ENCODE results near the gene MYH3. TPM values are rescaled to one million over a fixed set of nuclear protein-coding genes. Genes with fewer than 3 reads are reported as not detected.

Gene MYH3
- total RNA-seq, 1 donor from 2014 or later: 0.32 TPM

DNA sequence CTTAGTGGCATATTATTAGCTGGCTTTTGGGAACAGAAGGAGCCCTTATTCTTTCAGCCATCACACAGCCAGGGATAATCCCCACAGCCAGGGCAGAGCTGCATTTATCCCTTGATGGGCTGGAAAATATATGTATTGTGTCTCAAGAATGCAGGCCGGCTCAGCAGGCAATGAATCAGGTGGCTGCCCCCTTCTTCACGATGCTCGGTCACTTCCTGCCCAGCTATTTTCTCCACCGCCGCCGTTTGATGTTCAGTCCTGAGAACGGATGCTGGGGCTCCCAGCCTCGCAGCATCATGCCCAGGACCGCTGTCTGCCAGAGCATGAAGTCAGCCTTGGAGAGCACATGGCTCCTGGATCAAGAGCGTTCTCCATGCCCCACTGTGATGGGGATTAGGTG is 4.3 kb upstream of the MYH3 start:
- H3K4me1 ChIP-seq: no peaks in the 10 kb centered on the region
- intact Hi-C loops (cut with DNase I): no loop called here
- H3K27me3 ChIP-seq: no peaks in the 10 kb centered on the region
- no peak overlapping the region for H3K4me3 ChIP-seq
- peaks cover 0 to 4% of the 10 kb centered on the region in 2 donors for H3K36me3 ChIP-seq
- TF ChIP-seq, protein P1, sequence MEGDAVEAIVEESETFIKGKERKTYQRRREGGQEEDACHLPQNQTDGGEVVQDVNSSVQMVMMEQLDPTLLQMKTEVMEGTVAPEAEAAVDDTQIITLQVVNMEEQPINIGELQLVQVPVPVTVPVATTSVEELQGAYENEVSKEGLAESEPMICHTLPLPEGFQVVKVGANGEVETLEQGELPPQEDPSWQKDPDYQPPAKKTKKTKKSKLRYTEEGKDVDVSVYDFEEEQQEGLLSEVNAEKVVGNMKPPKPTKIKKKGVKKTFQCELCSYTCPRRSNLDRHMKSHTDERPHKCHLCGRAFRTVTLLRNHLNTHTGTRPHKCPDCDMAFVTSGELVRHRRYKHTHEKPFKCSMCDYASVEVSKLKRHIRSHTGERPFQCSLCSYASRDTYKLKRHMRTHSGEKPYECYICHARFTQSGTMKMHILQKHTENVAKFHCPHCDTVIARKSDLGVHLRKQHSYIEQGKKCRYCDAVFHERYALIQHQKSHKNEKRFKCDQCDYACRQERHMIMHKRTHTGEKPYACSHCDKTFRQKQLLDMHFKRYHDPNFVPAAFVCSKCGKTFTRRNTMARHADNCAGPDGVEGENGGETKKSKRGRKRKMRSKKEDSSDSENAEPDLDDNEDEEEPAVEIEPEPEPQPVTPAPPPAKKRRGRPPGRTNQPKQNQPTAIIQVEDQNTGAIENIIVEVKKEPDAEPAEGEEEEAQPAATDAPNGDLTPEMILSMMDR (IDR thresholded peaks at IDR 0.05): no peak
- H3K9me3 ChIP-seq: no peaks in the 10 kb centered on the region
- no peak overlapping the region for H3K27ac ChIP-seq
- no peak for DNase-seq (ENCODE audit: low spot score in 2 of 2)

DNA sequence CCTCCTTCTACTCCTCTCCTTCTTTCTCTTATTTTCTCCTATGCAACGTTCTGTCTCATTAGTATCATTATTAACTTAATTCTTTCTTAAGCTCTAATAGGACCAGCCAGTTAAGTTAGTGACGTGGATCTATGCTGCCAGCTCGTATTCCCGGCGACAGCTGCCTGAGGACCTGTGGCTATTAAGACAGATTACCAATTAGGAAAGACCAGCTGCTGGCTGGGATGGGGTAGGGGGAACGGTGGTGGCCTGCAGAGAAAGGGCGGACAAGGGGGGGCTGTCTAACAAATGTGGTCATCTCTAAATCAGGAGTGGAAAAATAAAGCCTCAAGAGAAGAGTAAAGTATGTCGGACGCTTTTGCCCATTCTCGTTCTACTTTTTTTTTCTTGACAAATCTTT is 770 bp upstream of the MYH3 start:
- DNase-seq (ENCODE audit: low spot score in 2 of 2): no peak
- no peak overlapping the region for H3K27ac ChIP-seq
- H3K4me3 ChIP-seq: no peak overlapping the region
- H3K4me1 ChIP-seq: no peaks in the 10 kb centered on the region
- intact Hi-C loops (cut with DNase I): no loop called here
- H3K36me3 ChIP-seq: peaks cover 0 to 4% of the 10 kb centered on the region in 2 donors
- TF ChIP-seq, protein P1 (IDR thresholded peaks at IDR 0.05): no peak
- H3K9me3 ChIP-seq: no peaks in the 10 kb centered on the region
- no peaks in the 10 kb centered on the region for H3K27me3 ChIP-seq

DNA sequence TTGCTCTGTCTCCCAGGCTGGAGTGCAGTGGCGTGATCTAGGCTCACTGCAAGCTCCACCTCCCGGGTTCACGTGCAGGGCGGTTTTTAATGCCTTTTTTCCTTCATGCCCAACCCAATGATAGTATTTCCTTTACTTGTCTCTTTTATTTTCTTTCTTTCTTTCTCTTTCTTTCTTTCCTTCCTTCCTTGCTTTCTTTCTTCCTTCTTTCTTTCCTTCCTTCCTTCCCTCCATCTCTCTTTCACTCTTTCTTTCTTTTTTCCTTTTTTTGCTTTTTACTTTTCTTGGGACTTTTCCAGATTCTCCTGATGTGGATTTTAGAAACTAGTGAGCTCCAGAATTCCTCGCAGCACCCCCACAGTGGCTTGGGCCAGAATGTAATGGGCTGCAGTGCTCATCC is 3.1 kb downstream of the MYH3 start:
- intact Hi-C loops (cut with DNase I): no loop called here
- Histone ChIP-seq H3K27ac (no peak overlapping the region), H3K4me1 (no peaks in the 10 kb centered on the region), H3K27me3 (no peaks in the 10 kb centered on the region), H3K9me3 (no peaks in the 10 kb centered on the region), H3K36me3 (peaks cover 0 to 4% of the 10 kb centered on the region in 2 donors), H3K4me3 (no peak overlapping the region)
- TF ChIP-seq, protein P1 (IDR thresholded peaks at IDR 0.05): no peak
- no peak for DNase-seq (ENCODE audit: low spot score in 2 of 2)

DNA sequence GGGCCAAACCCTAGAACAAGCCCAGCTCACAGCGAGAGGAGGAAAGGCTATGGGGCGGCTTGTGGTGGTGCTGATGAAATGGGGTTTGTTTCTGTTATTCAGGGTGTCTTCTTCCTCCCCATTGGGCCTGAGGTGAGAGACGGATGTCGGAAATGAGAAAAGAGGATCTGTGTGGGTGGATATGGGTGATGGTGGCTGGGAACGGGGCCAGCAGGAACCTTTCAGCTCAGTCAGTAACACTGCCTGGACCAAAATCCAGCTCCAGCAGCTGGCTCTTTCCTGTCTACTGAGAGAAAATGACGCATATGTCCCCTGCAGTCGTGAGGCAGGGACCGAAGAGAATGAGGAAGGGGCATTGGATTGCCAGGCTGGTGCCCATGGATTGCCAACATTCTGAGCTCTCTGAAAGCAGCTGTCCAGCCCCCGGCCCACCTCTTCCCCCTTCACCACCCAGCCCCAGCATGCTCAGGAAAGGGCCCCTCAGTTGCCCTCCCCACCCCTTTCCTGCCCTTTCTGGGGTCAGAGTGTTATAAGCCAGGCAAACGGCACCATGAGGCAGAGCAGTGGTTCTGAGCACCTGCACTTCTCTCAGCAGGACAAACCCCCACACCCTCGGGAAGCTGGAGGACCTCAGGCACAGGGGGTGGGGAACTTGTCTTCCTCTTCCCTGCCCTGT is 4.0 kb downstream of the MYH3 start:
- TF ChIP-seq, protein P1 (IDR thresholded peaks at IDR 0.05): no peak
- Histone ChIP-seq H3K27ac (no peak overlapping the region), H3K9me3 (no peaks in the 10 kb centered on the region), H3K27me3 (no peaks in the 10 kb centered on the region), H3K4me1 (no peaks in the 10 kb centered on the region), H3K4me3 (no peak overlapping the region), H3K36me3 (no peaks in the 10 kb centered on the region)
- intact Hi-C loops (cut with DNase I): no loop called here
- no peak for DNase-seq (ENCODE audit: low spot score in 2 of 2)

DNA sequence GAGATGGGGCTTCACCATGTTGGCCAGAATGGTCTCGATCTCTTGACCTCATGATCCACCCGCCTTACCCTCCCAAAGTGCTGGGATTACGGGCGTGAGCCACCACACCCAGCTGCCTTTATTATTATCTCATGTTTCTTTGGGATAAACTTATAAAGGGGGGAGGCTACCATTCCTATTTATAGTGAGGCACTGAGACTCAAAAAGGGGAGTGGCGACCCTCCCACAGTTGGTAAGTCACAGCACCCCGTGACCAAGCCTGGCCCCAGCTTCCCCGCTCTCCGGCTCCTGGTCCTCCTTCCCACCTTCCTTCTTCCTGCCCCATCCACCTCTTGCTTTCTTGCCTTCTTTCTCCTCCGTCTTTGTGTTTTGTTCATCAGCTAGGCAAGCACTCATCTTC is 5.2 kb downstream of the MYH3 start:
- TF ChIP-seq, protein P1 (IDR thresholded peaks at IDR 0.05): no peak
- Histone ChIP-seq H3K4me1 (no peaks in the 10 kb centered on the region), H3K36me3 (no peaks in the 10 kb centered on the region), H3K4me3 (no peak overlapping the region), H3K27ac (no peak overlapping the region), H3K27me3 (no peaks in the 10 kb centered on the region), H3K9me3 (no peaks in the 10 kb centered on the region)
- DNase-seq (ENCODE audit: low spot score in 2 of 2): no peak
- intact Hi-C loops (cut with DNase I): no loop called here

Data from ascending aorta (tissue), 2 donors.